Activated CD8-positive, alpha-beta T cell treated with anti-CD3 and anti-CD28 coated beads for 36 hours (primary cell): ENCODE data around the gene AUH. TPM values are rescaled to one million over a fixed set of nuclear protein-coding genes. Genes with fewer than 3 reads are reported as not detected.

Experiments used
- ATAC-seq: fragments of 200-7000 bp; cut with Tn5 transposase; one replicate; pipeline ENCODE4 v1.10.0; 2021; ENCODE audit warnings: mild to moderate bottlenecking, moderate library complexity
- CTCF ChIA-PET: fragments of 350-600 bp; sonication (Branson Sonifier 250); formaldehyde crosslinking; loops from one replicate; lab custom pipeline; 2021; ENCODE audit warnings: antibody characterized with exemption; lab: Charles Lee
- POLR2A ChIA-PET: fragments of 350-600 bp; sonication (Branson Sonifier 250); formaldehyde crosslinking; loops from one replicate; lab custom pipeline; 2021; ENCODE audit warnings: antibody characterized with exemption; lab: Charles Lee
- DNase-seq: peaks from one replicate; pipeline ENCODE4 v3.0.0-alpha.2; 2020
- H3K27ac Mint-ChIP-seq: one replicate; pipeline ENCODE4 v1.8.0; 2021; ENCODE audit warnings: mild to moderate bottlenecking, mixed read lengths
- H3K27me3 Mint-ChIP-seq: one replicate; pipeline ENCODE4 v1.8.0; 2021; ENCODE audit warnings: mixed read lengths
- H3K36me3 Mint-ChIP-seq: one replicate; pipeline ENCODE4 v1.8.0; 2021; ENCODE audit warnings: low read depth, mixed read lengths
- H3K4me1 Mint-ChIP-seq: one replicate; pipeline ENCODE4 v1.8.0; 2021; ENCODE audit warnings: low read depth, mixed read lengths
- H3K4me3 Mint-ChIP-seq: one replicate; pipeline ENCODE4 v1.8.0; 2021; ENCODE audit warnings: mild to moderate bottlenecking, moderate library complexity, mixed read lengths
- H3K9me3 Mint-ChIP-seq: one replicate; pipeline ENCODE4 v1.8.0; 2021; ENCODE audit warnings: mixed read lengths
- CTCF ChIP-seq: fragments of 200-600 bp; IDR thresholded peaks from one replicate; pipeline ENCODE4 v1.8.0; 2022; ENCODE audit warnings: antibody characterized with exemption, mild to moderate bottlenecking
- intact Hi-C: fragments of 100-400 bp; cut with micrococcal nuclease; formaldehyde crosslinking; loops from one replicate; pipeline ENCODE4 v1.10.0; 2022
- total RNA-seq, 2 experiments: library from RNA; stranded (reverse); gene quantifications; one replicate each; pipeline ENCODE4 v1.2.3, GENCODE V29; 2021

Gene AUH
- total RNA-seq, 2 experiments from 2014 or later = 30.8 to 31.1 TPM

DNA sequence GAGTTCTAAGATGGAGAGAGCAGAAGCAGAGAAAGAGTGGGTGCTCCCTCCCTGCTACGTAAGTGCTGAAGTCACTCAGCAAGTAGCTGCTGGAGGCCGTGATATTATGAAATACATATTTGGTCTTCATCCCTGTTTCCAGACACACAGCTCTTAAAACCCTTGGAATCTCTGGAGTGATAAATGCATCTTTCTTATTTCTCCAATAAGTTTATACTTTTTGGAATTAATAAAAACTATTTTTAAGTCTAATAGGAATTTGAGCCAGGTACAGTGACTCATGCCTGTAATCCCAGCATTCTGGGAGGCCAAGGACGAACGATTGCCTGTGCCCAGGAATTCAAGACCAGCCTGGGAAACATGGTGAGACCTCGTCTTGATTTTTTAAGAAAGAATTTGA lies 60.6 kb downstream of the AUH start:
- Mint-ChIP-seq H3K4me3 (no peak overlapping the region), H3K9me3 (no peaks in the 10 kb centered on the region), H3K4me1 (peaks cover 6% of the 10 kb centered on the region), H3K27ac (no peak overlapping the region), H3K36me3 (peaks cover 7% of the 10 kb centered on the region), H3K27me3 (no peaks in the 10 kb centered on the region)
- DNase-seq (no peak), ATAC-seq (no peak)
- intact Hi-C loops = no loop called here
- ChIA-PET CTCF (interaction anchor here (2.0 to 2.1 kb wide), 2 partner anchors 11 to 21 kb away, joined by 5 to 6 read pairs; no protein-coding TSS in a partner anchor), POLR2A (no interaction called here)
- TF ChIP-seq CTCF = no peak

GRCh38 chr9:91298311-91298710 lies 63.4 kb downstream of the AUH start:
- Mint-ChIP-seq H3K4me1 (peaks cover 2% of the 10 kb centered on the region), H3K4me3 (no peak overlapping the region), H3K9me3 (no peaks in the 10 kb centered on the region), H3K27me3 (no peaks in the 10 kb centered on the region), H3K27ac (no peak overlapping the region), H3K36me3 (peaks cover 26% of the 10 kb centered on the region)
- no peak for TF ChIP-seq CTCF
- intact Hi-C loops = no loop called here
- CTCF ChIA-PET = no interaction called here
- POLR2A ChIA-PET = no interaction called here
- ATAC-seq (no peak), DNase-seq (no peak)

DNA sequence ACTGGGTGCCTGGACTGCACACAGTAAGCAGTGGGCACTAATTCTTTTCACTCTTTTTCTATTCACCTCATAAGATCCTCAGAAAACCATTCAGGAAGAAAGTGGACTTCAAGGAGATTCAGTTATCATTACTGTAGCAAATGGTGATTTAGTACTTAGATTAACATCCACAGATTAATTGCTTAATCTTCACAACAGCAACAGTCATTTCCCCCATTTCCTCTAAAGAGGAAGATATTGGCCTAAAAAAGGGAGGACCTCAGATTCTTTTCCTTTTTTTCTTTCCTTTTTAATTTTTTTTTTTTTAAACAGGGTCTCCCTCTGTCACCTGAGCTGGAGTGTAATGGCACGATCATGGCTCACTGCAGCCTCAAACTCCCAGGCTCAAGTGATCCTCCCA lies 64.4 kb downstream of the AUH start:
- Mint-ChIP-seq H3K4me1 (peaks cover 2% of the 10 kb centered on the region), H3K4me3 (no peak overlapping the region), H3K9me3 (no peaks in the 10 kb centered on the region), H3K36me3 (peaks cover 35% of the 10 kb centered on the region), H3K27me3 (no peaks in the 10 kb centered on the region), H3K27ac (no peak overlapping the region)
- DNase-seq (no peak), ATAC-seq (no peak)
- CTCF ChIA-PET = no interaction called here
- intact Hi-C loops = no loop called here
- no peak for TF ChIP-seq CTCF
- POLR2A ChIA-PET = no interaction called here

DNA sequence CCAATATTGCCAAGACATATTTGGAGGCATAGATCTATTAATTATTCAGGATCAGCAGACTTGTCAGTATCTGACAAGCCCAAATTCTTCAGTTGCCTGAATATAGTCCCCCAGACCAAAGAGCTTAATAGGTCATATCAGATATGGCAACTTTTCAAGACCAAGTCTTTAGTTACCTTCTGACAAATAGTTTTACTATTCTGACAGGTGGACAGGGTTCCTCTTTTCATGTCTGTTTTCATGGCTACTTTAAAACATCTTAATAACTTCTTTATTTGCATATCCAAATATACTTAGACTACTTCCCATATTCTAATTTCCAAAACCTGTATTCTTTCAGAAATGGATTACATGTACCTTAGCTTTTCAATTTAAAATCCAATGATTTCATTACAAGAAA lies 65.4 kb downstream of the AUH start:
- Mint-ChIP-seq H3K9me3 (no peaks in the 10 kb centered on the region), H3K4me3 (no peak overlapping the region), H3K27me3 (no peaks in the 10 kb centered on the region), H3K27ac (no peak overlapping the region), H3K4me1 (peaks cover 2% of the 10 kb centered on the region), H3K36me3 (peaks cover 35% of the 10 kb centered on the region)
- ChIA-PET CTCF (no interaction called here), POLR2A (no interaction called here)
- ATAC-seq (no peak), DNase-seq (no peak)
- intact Hi-C loops = no loop called here
- TF ChIP-seq CTCF = no peak

DNA sequence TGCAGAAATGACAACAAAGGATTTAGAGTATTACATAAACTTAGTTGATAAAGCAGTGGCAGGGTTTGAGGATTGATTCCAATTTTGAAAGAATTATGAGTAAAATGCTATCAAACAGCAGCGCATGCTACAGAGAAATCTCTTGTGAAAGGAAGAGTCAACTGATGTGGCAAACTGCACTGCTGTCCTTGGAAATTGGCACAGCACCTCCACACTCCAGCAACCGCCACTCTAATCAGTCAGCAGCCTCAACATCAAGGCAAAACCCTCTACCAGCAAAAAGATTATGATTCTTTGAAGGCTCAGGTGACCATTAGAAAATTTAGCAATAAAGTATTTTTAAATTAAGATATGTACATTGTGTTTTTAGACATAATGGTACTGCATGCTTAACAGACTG lies 66.4 kb downstream of the AUH start:
- ATAC-seq (no peak), DNase-seq (no peak)
- no peak overlapping the region for H3K27ac Mint-ChIP-seq
- no peak for TF ChIP-seq CTCF
- H3K4me1 Mint-ChIP-seq = peaks cover 2% of the 10 kb centered on the region
- H3K9me3 Mint-ChIP-seq = no peaks in the 10 kb centered on the region
- peaks cover 39% of the 10 kb centered on the region for H3K36me3 Mint-ChIP-seq
- CTCF ChIA-PET = no interaction called here
- intact Hi-C loops = no loop called here
- H3K4me3 Mint-ChIP-seq = no peak overlapping the region
- H3K27me3 Mint-ChIP-seq = no peaks in the 10 kb centered on the region
- POLR2A ChIA-PET = no interaction called here
